Measurements from ENCODE around the gene PTPRN2. TPM values are rescaled to one million over a fixed set of nuclear protein-coding genes. Genes with fewer than 3 reads are reported as not detected.
"Not testable (repeated sequence)": the region's sequence is repeated elsewhere in the genome, so short reads cannot be mapped to it uniquely, and the experiment has no call there.

PTPRN2 gene
- total RNA-seq, 8 experiments from 2014 or later = 0.10 to 19.7 (median 10.8) TPM; not detected in 1

DNA sequence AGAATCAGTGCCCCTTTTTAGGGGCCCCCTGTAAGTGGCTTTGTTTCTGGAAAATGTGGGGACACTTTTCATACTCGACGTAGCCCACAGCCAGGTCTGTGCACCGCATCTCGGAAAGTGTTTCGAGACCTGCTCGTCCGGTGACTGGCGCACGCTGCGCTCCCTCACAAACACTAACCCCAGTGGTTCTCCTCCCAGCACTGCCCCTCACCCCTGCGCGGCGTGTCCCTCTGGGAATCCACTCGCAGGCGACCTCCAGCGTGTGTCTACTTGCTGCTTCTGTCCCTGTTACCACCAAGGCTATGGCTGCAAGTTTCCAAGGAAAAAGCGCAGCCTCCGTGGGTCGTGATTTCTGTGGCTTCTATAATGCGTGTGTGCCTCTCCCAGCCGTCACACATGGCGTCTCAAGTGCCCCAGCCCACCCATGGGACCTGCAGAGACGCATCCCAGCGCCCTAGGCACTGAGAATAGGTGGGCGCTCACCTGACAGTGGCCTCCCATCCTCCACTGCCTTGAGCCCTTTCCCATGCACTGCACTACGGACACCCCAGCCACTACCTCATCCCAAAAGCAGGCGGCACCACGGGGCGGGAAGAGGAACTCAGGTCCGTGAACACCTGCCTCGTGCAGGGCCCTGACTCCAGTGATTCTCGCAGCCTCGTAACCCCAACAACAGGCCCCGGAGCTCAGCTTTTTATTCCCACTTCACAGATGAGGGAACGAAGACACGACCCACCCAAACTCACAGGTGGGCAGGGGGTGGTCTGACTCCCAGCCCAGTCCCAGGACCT is 49.3 kb downstream of the PTPRN2 start:
- H3K4me1 ChIP-seq (replicated peaks in 1 of 2) = peaks cover 0 to 21% of the 10 kb centered on the region in 2 donors
- in situ Hi-C loops (cut with MboI; ENCODE audit: low pct_unique_long_range_greater_than_20kb in 2 of 9, low sequenced_read_pairs in 9 of 9, unreplicated experiment in 9 of 9) = no loop called here
- no peak overlapping the region for H3K4me3 ChIP-seq
- ATAC-seq (replicated peaks in 6 of 8) = no peak
- H3K27ac ChIP-seq = no peak overlapping the region
- WGBS, 10 experiments = 20 to 100% (median 81%) methylated on average over 1 to 13 of the region's 36 CpGs

DNA sequence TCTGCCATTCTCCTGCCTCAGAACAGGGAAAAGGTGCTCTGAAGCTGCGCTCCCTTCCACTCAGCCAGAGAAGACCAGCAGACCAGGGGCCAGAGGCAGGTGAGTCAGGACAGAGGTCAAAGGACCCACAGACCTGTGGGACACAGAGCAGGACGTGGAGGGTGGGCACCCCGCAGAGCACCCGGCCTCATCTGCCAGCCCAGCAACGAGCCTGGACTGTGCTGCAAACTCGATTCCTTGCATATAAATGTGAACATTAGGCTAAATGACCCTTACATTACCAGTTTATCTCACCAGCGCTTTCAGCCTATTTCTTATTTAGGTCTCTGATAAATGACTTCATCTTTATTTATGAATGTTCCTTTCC is 50.1 kb downstream of the PTPRN2 start:
- peak in 5 of 8 experiments; percentile 46 to 82 (median 66) for ATAC-seq (replicated peaks in 6 of 8)
- in situ Hi-C loops (cut with MboI; ENCODE audit: low pct_unique_long_range_greater_than_20kb in 2 of 9, low sequenced_read_pairs in 9 of 9, unreplicated experiment in 9 of 9) = no loop called here
- Histone ChIP-seq H3K27ac (no peak overlapping the region), H3K4me1 (replicated peaks in 1 of 2) (peaks cover 0 to 21% of the 10 kb centered on the region in 2 donors), H3K4me3 (no peak overlapping the region)
- WGBS, 10 experiments = 13 to 100% (median 71%) methylated on average over 1 to 5 of the region's 7 CpGs; no CpG with 5 or more reads in 5 of the 10 experiments

DNA sequence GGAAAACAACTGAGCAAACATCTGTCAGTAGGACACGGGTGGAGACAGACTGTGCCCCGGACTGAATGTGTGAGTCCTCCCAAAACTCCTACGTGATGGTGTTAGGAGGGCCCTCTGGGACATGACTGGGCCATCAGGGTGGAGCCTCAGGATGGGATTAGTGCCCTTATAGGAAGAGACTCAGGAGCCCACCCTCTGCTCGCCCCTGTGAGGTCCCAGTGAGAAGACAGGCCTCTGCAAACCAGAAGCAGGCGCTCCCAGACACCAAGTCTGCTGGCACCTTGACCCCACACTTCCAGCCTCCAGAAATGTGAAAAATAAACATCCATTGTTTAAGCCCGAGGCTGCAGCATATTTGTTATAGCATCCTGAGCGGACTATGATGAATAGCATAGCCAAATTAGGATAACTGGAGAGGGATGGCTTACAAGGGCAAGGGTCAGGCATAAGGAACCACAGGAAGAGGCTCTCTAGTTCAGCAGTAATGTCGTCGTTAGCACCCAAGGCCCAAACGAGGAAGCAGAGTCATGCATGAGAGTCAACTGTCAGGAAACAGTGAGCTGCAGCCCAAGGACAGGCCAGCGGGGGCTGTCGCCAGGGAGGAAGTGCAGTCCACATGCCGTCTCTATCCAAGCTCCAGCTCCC is 50.6 kb downstream of the PTPRN2 start:
- peaks cover 0 to 21% of the 10 kb centered on the region in 2 donors for H3K4me1 ChIP-seq (replicated peaks in 1 of 2)
- 0 to 93% (median 65%) methylated on average over 1 to 12 of the region's 13 CpGs; no CpG with 5 or more reads in 4 of the 10 experiments for WGBS, 10 experiments
- in situ Hi-C loops (cut with MboI; ENCODE audit: low pct_unique_long_range_greater_than_20kb in 2 of 9, low sequenced_read_pairs in 9 of 9, unreplicated experiment in 9 of 9) = no loop called here
- H3K4me3 ChIP-seq = no peak overlapping the region
- peak in 5 of 8 experiments; percentile 56 to 73 (median 62) for ATAC-seq (replicated peaks in 6 of 8)
- H3K27ac ChIP-seq = no peak overlapping the region

DNA sequence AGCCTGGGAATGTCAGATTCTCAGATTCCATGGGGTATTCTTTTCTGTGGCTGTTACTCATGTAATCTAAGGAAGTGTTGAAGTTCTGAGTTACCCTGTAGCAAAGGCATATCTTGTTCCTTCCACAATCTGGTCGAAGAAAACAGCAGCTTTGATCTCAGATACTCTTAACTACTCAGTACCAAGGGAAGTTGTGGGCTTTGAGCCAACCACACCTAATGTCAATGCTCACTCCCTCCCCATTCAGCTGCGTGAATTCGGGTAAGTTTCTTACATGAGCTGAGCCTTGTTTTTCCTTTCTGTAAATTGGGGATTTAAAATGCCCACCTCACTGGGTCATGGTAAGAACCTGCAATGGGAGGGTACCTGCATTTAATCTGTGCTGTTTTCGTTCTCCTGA is 52.5 kb downstream of the PTPRN2 start:
- 0 to 80% (median 0%) methylated on average over 1 to 3 of the region's 4 CpGs; no CpG with 5 or more reads in 4 of the 10 experiments for WGBS, 10 experiments
- Histone ChIP-seq H3K27ac (no peak overlapping the region), H3K4me3 (no peak overlapping the region), H3K4me1 (replicated peaks in 1 of 2) (peaks cover 0 to 21% of the 10 kb centered on the region in 2 donors)
- ATAC-seq (replicated peaks in 6 of 8) = no peak
- in situ Hi-C loops (cut with MboI; ENCODE audit: low pct_unique_long_range_greater_than_20kb in 2 of 9, low sequenced_read_pairs in 9 of 9, unreplicated experiment in 9 of 9) = no loop called here

DNA sequence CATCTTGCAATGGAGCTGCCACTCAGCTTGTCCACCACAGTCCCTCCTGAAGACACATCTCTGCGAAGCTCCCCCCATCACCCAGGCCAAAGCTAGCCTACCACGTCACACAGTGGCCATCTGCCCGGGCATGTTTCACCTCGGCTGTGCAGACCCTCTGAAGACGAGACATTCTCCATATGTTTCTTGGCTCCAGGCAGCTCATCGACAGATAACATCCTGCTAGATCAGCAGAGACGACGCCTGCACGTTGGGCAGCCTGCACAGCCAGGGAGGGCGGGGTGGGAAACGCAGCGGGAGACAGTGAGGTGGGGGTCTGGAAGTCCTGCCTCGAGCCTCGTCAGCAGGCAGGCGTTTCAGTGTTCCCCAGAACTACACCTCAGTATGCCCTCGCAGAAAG is 53.0 kb downstream of the PTPRN2 start:
- WGBS, 10 experiments = 0 to 100% (median 60%) methylated on average over 1 to 2 of the region's 16 CpGs; no CpG with 5 or more reads in 6 of the 10 experiments
- in situ Hi-C loops (cut with MboI; ENCODE audit: low pct_unique_long_range_greater_than_20kb in 2 of 9, low sequenced_read_pairs in 9 of 9, unreplicated experiment in 9 of 9) = no loop called here
- ATAC-seq (replicated peaks in 6 of 8) = no peak
- H3K27ac ChIP-seq = no peak overlapping the region
- no peak overlapping the region for H3K4me3 ChIP-seq
- peaks cover 0 to 21% of the 10 kb centered on the region in 2 donors for H3K4me1 ChIP-seq (replicated peaks in 1 of 2)

DNA sequence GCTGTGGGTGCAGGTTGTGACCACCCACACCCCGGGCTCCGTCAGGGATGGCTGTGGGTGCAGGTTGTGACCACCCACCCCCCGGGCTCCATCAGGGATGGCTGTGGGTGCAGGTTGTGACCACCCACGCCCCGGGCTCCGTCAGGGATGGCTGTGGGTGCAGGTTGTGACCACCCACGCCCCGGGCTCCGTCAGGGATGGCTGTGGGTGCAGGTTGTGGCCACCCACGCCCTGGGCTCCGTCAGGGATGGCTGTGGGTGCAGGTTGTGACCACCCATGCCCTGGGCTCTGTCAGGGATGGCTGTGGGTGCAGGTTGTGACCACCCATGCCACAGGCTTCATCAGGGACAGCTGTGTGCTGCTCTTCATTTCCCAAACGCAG is 53.5 kb downstream of the PTPRN2 start:
- WGBS, 10 experiments = 30% methylated on average over 2 of the region's 12 CpGs; no CpG with 5 or more reads in 9 of the 10 experiments
- in situ Hi-C loops (cut with MboI; ENCODE audit: low pct_unique_long_range_greater_than_20kb in 2 of 9, low sequenced_read_pairs in 9 of 9, unreplicated experiment in 9 of 9); H3K4me3 ChIP-seq; ATAC-seq (replicated peaks in 6 of 8); H3K27ac ChIP-seq: not testable (repeated sequence)
- peaks cover 0 to 18% of the 10 kb centered on the region in 2 donors for H3K4me1 ChIP-seq (replicated peaks in 1 of 2)

DNA sequence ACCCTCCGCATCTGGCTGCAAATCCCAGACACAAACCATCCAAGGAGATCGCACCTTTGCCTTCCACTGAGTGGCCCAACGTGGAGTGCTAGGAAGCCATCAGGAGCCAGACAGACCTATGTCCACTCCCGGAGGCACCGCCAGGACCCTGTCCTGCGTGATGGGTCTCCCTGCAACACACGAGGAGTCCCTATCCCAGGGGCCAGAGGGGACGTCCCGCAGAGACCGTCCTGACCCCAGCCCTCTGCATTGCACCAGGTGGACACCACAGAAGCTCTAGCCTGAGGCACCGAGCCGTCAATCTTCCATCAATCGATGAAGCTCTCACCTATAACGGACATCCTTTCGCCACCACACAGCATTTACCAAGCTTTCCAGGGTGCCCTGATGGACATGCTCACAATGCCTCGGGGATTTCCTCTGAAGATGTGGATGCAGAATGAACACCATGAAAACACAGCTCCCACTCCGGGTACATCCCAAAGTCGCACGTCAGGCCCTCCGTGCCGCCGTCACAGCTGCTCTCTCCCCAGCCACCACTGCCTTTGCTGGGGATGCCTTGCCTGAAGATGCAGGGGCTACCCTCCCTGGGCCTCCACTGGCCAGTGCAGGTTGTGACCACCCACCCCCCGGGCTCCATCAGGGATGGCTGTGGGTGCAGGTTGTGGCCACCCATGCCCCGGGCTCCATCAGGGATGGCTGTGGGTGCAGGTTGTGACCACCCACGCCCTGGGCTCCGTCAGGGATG is 54.1 kb downstream of the PTPRN2 start:
- Histone ChIP-seq H3K27ac (no peak overlapping the region), H3K4me3 (no peak overlapping the region), H3K4me1 (replicated peaks in 1 of 2) (peaks cover 0 to 17% of the 10 kb centered on the region in 2 donors)
- in situ Hi-C loops (cut with MboI; ENCODE audit: low pct_unique_long_range_greater_than_20kb in 2 of 9, low sequenced_read_pairs in 9 of 9, unreplicated experiment in 9 of 9) = no loop called here
- 70 to 100% methylated on average over 1 to 2 of the region's 26 CpGs; no CpG with 5 or more reads in 8 of the 10 experiments for whole genome bisulfite sequencing, 10 experiments
- no peak for ATAC-seq (replicated peaks in 6 of 8)

DNA sequence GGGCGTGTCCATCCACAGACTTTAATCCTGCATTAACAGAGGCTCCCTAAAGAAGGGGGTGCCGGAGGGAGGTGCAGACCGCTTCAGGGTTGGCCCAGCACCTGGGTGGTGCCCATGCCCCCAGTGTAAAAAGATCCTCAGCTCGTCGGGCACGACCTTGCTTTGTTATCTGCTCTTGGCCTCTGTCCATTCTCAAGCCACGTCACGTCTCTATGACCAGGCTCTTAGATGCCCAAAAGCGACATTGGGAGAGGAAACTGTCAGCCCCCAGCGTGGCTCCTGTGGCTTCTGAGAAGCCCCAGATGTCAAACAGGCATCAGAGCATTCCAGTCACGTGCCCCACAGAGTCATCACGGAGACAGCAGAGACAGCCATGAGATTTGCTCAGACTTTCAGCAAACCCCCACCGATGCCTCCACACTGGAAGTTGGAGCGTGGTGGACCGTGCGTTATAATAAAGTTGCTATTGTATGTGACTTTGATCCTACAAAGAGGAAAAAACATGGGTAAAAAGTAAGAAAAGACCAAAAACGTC is 55.5 kb downstream of the PTPRN2 start:
- no peak overlapping the region for H3K4me3 ChIP-seq
- in situ Hi-C loops (cut with MboI; ENCODE audit: low pct_unique_long_range_greater_than_20kb in 2 of 9, low sequenced_read_pairs in 9 of 9, unreplicated experiment in 9 of 9) = no loop called here
- WGBS, 10 experiments = 0 to 95% (median 61%) methylated on average over 1 to 9 of the region's 17 CpGs; no CpG with 5 or more reads in 3 of the 10 experiments
- H3K4me1 ChIP-seq (replicated peaks in 1 of 2) = peaks cover 0 to 7% of the 10 kb centered on the region in 2 donors
- no peak overlapping the region for H3K27ac ChIP-seq
- ATAC-seq (replicated peaks in 6 of 8) = no peak

DNA sequence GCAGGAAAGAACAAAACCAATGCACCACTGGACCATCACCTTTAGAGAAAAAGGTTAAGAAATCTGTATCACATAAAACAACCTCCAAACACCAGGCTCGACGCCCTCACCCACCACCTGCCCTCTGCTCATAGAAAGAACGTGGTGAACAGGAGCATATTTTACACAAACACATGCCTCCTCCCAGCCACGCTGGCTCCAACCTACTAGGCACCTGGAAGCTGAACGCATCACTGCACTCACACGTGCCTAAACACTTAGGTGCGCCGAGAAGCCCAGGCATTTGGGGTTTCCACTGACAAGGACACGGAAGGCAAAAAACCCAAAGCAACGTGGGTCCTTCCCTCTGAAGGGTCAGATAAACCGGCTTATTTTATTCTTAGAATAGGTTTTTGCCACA is 56.0 kb downstream of the PTPRN2 start:
- ATAC-seq (replicated peaks in 6 of 8) = no peak
- in situ Hi-C loops (cut with MboI; ENCODE audit: low pct_unique_long_range_greater_than_20kb in 2 of 9, low sequenced_read_pairs in 9 of 9, unreplicated experiment in 9 of 9) = no loop called here
- WGBS, 10 experiments = 72 to 90% (median 82%) methylated on average over 2 to 6 of the region's 11 CpGs; no CpG with 5 or more reads in 6 of the 10 experiments
- peaks cover 0 to 2% of the 10 kb centered on the region in 2 donors for H3K4me1 ChIP-seq (replicated peaks in 1 of 2)
- H3K4me3 ChIP-seq = no peak overlapping the region
- no peak overlapping the region for H3K27ac ChIP-seq

DNA sequence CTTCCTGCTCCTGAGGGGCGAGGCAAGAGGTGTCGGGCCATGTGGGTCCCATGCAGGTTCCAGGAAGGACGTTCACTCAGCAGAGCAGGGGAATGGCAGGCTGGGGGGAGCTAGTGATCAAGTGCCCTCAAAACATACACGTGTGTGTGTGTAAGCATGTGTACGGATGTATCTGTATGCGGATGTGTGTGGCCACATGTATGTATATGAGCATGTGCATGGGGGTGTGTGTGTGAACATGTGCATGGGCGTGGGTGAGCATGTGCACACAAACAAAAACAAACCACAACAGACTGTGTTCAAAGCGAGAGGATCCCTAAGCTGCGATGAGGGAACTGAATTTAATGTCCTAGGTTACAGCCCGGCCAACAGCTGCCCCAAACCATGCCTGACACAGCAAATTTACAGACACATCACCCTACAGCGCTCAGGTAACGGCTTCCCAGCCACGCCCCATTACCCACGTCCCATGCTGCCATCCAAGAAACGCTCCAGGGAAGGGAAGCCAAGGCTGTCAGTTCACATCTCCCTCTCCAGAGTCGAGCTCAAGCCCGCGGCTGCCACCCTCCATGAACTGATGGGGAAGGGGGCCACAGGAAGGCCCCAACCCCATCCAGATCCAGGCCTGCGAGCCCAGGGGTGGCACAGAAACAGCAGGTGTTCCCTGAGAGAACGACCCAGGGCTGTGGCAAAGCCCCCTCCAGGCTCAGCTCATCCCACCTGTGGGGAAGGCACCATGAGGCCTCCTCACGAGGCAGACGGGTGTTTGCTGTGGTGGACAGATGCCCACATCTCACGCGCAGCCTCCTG is 56.6 kb downstream of the PTPRN2 start:
- H3K27ac ChIP-seq = no peak overlapping the region
- WGBS, 10 experiments = 10 to 100% (median 80%) methylated on average over 1 to 14 of the region's 24 CpGs; no CpG with 5 or more reads in 3 of the 10 experiments
- H3K4me3 ChIP-seq = no peak overlapping the region
- no peak for ATAC-seq (replicated peaks in 6 of 8)
- H3K4me1 ChIP-seq (replicated peaks in 1 of 2) = no peaks in the 10 kb centered on the region
- in situ Hi-C loops (cut with MboI; ENCODE audit: low pct_unique_long_range_greater_than_20kb in 2 of 9, low sequenced_read_pairs in 9 of 9, unreplicated experiment in 9 of 9) = no loop called here

DNA sequence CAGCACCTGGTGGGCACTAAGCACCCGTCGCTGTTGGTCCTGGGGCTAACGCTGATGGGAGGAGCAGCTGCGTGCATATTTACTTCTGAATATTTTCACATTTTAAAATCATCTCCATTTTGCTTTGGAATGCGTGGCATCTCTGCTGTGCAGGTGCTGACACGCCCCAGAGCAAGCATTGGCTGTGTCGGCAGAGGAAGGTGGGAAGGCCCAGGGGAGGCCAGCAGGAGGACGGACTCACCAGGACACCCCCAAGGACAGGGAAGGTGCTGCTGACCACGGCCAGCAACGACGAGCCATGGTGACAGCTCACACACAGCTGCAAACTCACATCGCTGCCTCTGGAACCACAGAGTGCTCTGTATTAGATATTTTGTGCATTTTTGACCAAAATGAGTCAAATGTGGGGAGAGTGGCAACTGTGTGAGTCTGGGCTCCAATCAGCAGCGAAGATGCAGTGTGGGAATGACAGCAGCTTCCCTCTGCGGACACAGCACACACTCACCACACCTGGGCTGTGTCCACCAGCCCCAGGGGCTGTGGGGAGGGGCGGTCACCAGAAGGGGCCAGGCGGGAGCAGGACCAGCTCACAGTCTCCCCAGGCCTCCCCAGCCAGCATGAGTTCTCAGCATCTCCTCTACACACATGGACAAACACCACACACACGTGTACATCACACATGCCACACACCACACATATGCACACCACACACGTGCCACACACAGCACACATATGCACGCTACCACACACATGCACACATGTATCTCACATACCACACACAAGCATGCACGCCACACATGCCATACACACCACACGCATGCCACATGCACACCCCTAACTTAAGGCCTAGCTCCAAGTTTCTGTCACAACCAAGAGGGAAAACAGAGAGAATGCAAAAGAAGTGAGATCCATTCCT is 58.2 kb downstream of the PTPRN2 start:
- Histone ChIP-seq H3K27ac (no peak overlapping the region), H3K4me3 (no peak overlapping the region), H3K4me1 (replicated peaks in 1 of 2) (no peaks in the 10 kb centered on the region)
- WGBS, 10 experiments = 0 to 70% (median 37%) methylated on average over 2 to 9 of the region's 21 CpGs; no CpG with 5 or more reads in 5 of the 10 experiments
- no peak for ATAC-seq (replicated peaks in 6 of 8)
- in situ Hi-C loops (cut with MboI; ENCODE audit: low pct_unique_long_range_greater_than_20kb in 2 of 9, low sequenced_read_pairs in 9 of 9, unreplicated experiment in 9 of 9) = no loop called here
